A673 (cell line): ENCODE results near the gene ITPR1. TPM values are rescaled to one million over a fixed set of nuclear protein-coding genes. Genes with fewer than 3 reads are reported as not detected.

Experiments used
- BruUV-seq: library from RNA; stranded (reverse); fragments of 400-500 nt; replicated peaks from 2 replicates; lab custom pipeline; 2021; lab: Mats Ljungman, UMichigan
- CTCF ChIA-PET: fragments of 300-600 bp; sonication (Branson Sonifier 250); formaldehyde crosslinking; loops from one replicate; lab custom pipeline; 2022; ENCODE audit warnings: antibody characterized with exemption; lab: Charles Lee
- POLR2A ChIA-PET: fragments of 300-600 bp; sonication (Branson Sonifier 250); formaldehyde crosslinking; loops from one replicate; lab custom pipeline; 2022; ENCODE audit warnings: antibody characterized with exemption; ENCODE audit not compliant: low non-redundant PET; lab: Charles Lee
- DNase-seq: peaks from one replicate; pipeline ENCODE4 v3.0.0-alpha.2; 2015; ENCODE audit warnings: low spot score
- H3K27ac ChIP-seq: fragments of 200-600 bp; sonication (generic); 2 replicates; pipeline ENCODE4 v1.5.1; 2016; ENCODE audit warnings: mixed run types, low read depth, mild to moderate bottlenecking, mixed read lengths, antibody characterized with exemption, low read length; ENCODE audit not compliant: poor library complexity, severe bottlenecking
- H3K27me3 ChIP-seq: fragments of 200-600 bp; sonication (generic); replicated peaks from 2 replicates; pipeline ENCODE4 v1.6.1; 2017; ENCODE audit warnings: mixed run types, low read depth, mild to moderate bottlenecking, mixed read lengths, antibody characterized with exemption, low read length; ENCODE audit not compliant: insufficient read depth, poor library complexity
- H3K36me3 ChIP-seq: fragments of 200-600 bp; sonication (generic); 2 replicates; pipeline ENCODE4 v1.6.1; 2016; ENCODE audit warnings: mixed run types, mild to moderate bottlenecking, mixed read lengths, antibody characterized with exemption, low read length; ENCODE audit not compliant: insufficient read depth, poor library complexity, severe bottlenecking
- H3K4me1 ChIP-seq: fragments of 200-600 bp; sonication (generic); 2 replicates; pipeline ENCODE4 v1.6.1; 2017; ENCODE audit warnings: mixed run types, mild to moderate bottlenecking, mixed read lengths, antibody characterized with exemption, low read length; ENCODE audit not compliant: insufficient read depth, poor library complexity, severe bottlenecking
- H3K4me3 ChIP-seq: fragments of 200-600 bp; sonication (generic); 2 replicates; pipeline ENCODE4 v1.5.1; 2016; ENCODE audit warnings: low read depth, mixed run types, mild to moderate bottlenecking, mixed read lengths, low read length; ENCODE audit not compliant: poor library complexity, severe bottlenecking
- H3K9me3 ChIP-seq: fragments of 200-600 bp; sonication (generic); 2 replicates; pipeline ENCODE4 v1.6.1; 2016; ENCODE audit warnings: mixed run types, low read depth, mild to moderate bottlenecking, mixed read lengths, antibody characterized with exemption, low read length; ENCODE audit not compliant: poor library complexity, severe bottlenecking
- EZH2 ChIP-seq: fragments of 200-600 bp; sonication (generic); IDR thresholded peaks from 2 replicates; pipeline ENCODE4 v1.6.1; 2017; ENCODE audit warnings: borderline replicate concordance, low read depth, mild to moderate bottlenecking, mixed read lengths, antibody characterized with exemption, low read length; ENCODE audit not compliant: poor library complexity, severe bottlenecking
- intact Hi-C: fragments of 100-400 bp; cut with micrococcal nuclease; formaldehyde crosslinking; loops from one replicate; pipeline ENCODE4 v1.10.0; 2022; ENCODE audit not compliant: unreplicated experiment
- total RNA-seq: library from RNA; stranded (reverse); gene quantifications from 2 replicates; pipeline ENCODE4 v1.2.3, GENCODE V29; 2021
- TF ChIP-seq, protein P1 (sequence below): fragments of 300-800, 200-600 bp; sonication (generic); conservative IDR thresholded peaks from 2 replicates; pipeline ENCODE4 v1.5.1; 2017; ENCODE audit warnings: low read depth, mild to moderate bottlenecking, antibody characterized with exemption, low read length, moderate library complexity, mixed read lengths

Gene ITPR1
- total RNA-seq, 1 experiment from 2014 or later: 8.6 TPM

DNA sequence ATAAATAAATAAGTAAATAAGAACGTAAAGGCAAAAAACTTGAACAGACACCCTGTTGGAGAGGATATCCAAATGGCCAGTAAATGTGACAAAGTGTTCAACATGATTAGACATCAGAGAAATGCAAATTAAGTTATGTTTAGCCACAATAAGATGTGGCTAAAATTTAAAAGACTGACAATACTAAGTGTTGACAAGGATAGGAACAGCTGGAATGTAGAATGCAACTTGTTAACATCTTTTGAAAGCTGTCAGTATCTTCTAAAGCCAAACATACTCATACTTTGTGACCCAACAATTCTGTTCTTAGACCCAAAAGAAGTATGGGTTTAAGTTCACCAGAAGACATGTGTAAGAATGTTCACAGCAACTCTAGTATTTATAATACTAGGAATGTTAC lies 197.1 kb downstream of the ITPR1 start:
- Histone ChIP-seq H3K27me3 (no peaks in the 10 kb centered on the region), H3K27ac (no peak overlapping the region), H3K4me1 (no peaks in the 10 kb centered on the region), H3K9me3 (peaks cover 8% of the 10 kb centered on the region), H3K4me3 (no peak overlapping the region), H3K36me3 (no peaks in the 10 kb centered on the region)
- BruUV-seq: no TSS peak
- CTCF ChIA-PET: no interaction called here
- TF ChIP-seq, protein P1, sequence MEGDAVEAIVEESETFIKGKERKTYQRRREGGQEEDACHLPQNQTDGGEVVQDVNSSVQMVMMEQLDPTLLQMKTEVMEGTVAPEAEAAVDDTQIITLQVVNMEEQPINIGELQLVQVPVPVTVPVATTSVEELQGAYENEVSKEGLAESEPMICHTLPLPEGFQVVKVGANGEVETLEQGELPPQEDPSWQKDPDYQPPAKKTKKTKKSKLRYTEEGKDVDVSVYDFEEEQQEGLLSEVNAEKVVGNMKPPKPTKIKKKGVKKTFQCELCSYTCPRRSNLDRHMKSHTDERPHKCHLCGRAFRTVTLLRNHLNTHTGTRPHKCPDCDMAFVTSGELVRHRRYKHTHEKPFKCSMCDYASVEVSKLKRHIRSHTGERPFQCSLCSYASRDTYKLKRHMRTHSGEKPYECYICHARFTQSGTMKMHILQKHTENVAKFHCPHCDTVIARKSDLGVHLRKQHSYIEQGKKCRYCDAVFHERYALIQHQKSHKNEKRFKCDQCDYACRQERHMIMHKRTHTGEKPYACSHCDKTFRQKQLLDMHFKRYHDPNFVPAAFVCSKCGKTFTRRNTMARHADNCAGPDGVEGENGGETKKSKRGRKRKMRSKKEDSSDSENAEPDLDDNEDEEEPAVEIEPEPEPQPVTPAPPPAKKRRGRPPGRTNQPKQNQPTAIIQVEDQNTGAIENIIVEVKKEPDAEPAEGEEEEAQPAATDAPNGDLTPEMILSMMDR: no peak
- no peak for TF ChIP-seq EZH2
- intact Hi-C loops: no loop called here
- no peak for DNase-seq
- POLR2A ChIA-PET: no interaction called here

DNA sequence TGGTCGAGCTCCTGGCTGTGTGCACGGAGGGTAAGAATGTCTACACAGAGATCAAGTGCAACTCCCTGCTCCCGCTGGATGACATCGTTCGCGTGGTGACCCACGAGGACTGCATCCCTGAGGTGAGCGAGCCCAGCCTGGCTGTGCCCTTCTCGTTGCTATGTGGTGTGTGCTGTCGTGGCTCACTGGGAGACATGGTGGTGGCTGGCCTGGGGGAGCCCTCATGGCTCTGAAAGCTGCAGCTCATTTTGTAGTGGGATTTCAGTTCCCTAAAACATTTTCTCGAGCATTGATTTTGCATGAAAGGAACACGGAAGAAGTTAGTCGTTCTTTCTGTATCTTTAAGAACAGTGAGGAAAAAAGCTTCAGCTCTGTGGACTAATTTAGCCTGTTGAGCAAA lies 200.5 kb downstream of the ITPR1 start:
- TF ChIP-seq EZH2: no peak
- TF ChIP-seq, protein P1: no peak
- Histone ChIP-seq H3K9me3 (peaks cover 8% of the 10 kb centered on the region), H3K4me3 (no peak overlapping the region), H3K27ac (no peak overlapping the region), H3K36me3 (no peaks in the 10 kb centered on the region), H3K4me1 (no peaks in the 10 kb centered on the region), H3K27me3 (no peaks in the 10 kb centered on the region)
- no TSS peak for BruUV-seq
- intact Hi-C loops: no loop called here
- POLR2A ChIA-PET: no interaction called here
- CTCF ChIA-PET: no interaction called here
- DNase-seq: no peak

DNA sequence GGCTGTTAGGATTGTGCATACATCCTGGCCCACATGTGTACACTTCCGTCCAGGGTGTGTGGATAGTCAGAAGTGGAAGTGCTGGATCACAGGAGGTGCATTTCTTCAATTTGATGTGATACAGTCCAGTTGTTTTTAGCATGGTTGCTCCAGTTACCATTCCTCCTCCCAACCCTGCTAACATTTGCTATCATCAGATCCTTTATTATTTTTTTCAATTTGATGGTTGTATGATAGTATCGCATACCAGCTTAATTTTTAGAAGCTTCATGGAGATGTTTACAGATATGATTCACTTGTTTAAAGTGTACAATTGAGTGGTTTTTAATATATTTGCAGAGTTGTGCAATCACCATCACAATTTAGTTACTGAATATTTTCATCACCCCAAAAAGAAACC lies 202.7 kb downstream of the ITPR1 start:
- TF ChIP-seq, protein P1: no peak
- no peak for TF ChIP-seq EZH2
- ChIA-PET CTCF (no interaction called here), POLR2A (no interaction called here)
- Histone ChIP-seq H3K36me3 (no peaks in the 10 kb centered on the region), H3K4me3 (no peak overlapping the region), H3K4me1 (no peaks in the 10 kb centered on the region), H3K27me3 (no peaks in the 10 kb centered on the region), H3K27ac (no peak overlapping the region), H3K9me3 (no peaks in the 10 kb centered on the region)
- DNase-seq: no peak
- intact Hi-C loops: no loop called here
- BruUV-seq: no TSS peak
